ENCODE measurements around the gene CAB39. TPM values are rescaled to one million over a fixed set of nuclear protein-coding genes. Genes with fewer than 3 reads are reported as not detected.
A peak's percentile ranks its signal among the peaks of the same experiment; 100 is the strongest.

Gene CAB39
- total and polyA plus RNA-seq, 12 donors = 17.3 to 99.7 (median 90.0) TPM

GRCh38 chr2:230737300-230737699 is 24.7 kb downstream of the CAB39 start:
- H3K27ac ChIP-seq = peak overlapping the region in 2 of 10 donors; percentile 1 to 5
- intact Hi-C loops (cut with DNase I) = no loop called here
- H3K27me3 ChIP-seq = no peaks in the 10 kb centered on the region
- H3K36me3 ChIP-seq = peaks cover 0 to 32% (median 0%) of the 10 kb centered on the region in 9 donors
- H3K4me1 ChIP-seq = peaks cover 5 to 77% (median 55%) of the 10 kb centered on the region in 9 donors
- no peaks in the 10 kb centered on the region for H3K9me3 ChIP-seq
- DNase-seq (no peak), ATAC-seq (no peak)
- H3K4me3 ChIP-seq = no peak overlapping the region
- no peak for TF ChIP-seq CTCF (IDR thresholded peaks at IDR 0.05)
- 84 to 88% methylated on average over 5 of the region's 5 CpGs for WGBS, 2 donors

GRCh38 chr2:230737791-230738226 is 25.2 kb downstream of the CAB39 start:
- ATAC-seq (peak in 4 of 8 donors; percentile 16 to 43 (median 22)), DNase-seq (no peak)
- intact Hi-C loops (cut with DNase I) = no loop called here
- Histone ChIP-seq H3K36me3 (peaks cover 0 to 34% (median 0%) of the 10 kb centered on the region in 9 donors), H3K27me3 (no peaks in the 10 kb centered on the region), H3K27ac (peak overlapping the region in 4 of 10 donors; percentile 5 to 24 (median 17)), H3K4me3 (no peak overlapping the region), H3K4me1 (peaks cover 5 to 72% (median 50%) of the 10 kb centered on the region in 9 donors), H3K9me3 (no peaks in the 10 kb centered on the region)
- no peak for TF ChIP-seq CTCF (IDR thresholded peaks at IDR 0.05)
- 73 to 80% methylated on average over 6 of the region's 6 CpGs for WGBS, 2 donors

GRCh38 chr2:230738391-230738811 is 25.8 kb downstream of the CAB39 start:
- intact Hi-C loops (cut with DNase I) = no loop called here
- ATAC-seq = peak in 3 of 8 donors; percentile 33 to 68 (median 41)
- no peaks in the 10 kb centered on the region for H3K27me3 ChIP-seq
- peaks cover 0 to 34% (median 0%) of the 10 kb centered on the region in 9 donors for H3K36me3 ChIP-seq
- no peak overlapping the region for H3K4me3 ChIP-seq
- WGBS, 2 donors = 22 to 28% methylated on average over 1 of the region's 1 CpG
- DNase-seq = no peak
- no peaks in the 10 kb centered on the region for H3K9me3 ChIP-seq
- peaks cover 5 to 66% (median 46%) of the 10 kb centered on the region in 9 donors for H3K4me1 ChIP-seq
- TF ChIP-seq CTCF (IDR thresholded peaks at IDR 0.05) = no peak
- H3K27ac ChIP-seq = peak overlapping the region in 4 of 10 donors; percentile 5 to 24 (median 17)

GRCh38 chr2:230738924-230739323 is 26.3 kb downstream of the CAB39 start:
- 87 to 89% methylated on average over 2 of the region's 2 CpGs for WGBS, 2 donors

More at GRCh38 chr2:230738924-230739323, 26.3 kb downstream of the CAB39 start:
- Histone ChIP-seq H3K4me1 (peaks cover 5 to 62% (median 42%) of the 10 kb centered on the region in 9 donors), H3K4me3 (no peak overlapping the region), H3K27me3 (no peaks in the 10 kb centered on the region), H3K27ac (peak overlapping the region in 4 of 10 donors; percentile 5 to 24 (median 17)), H3K36me3 (peaks cover 0 to 36% (median 0%) of the 10 kb centered on the region in 9 donors), H3K9me3 (no peaks in the 10 kb centered on the region)
- intact Hi-C loops (cut with DNase I) = no loop called here
- DNase-seq (no peak), ATAC-seq (no peak)
- TF ChIP-seq CTCF (IDR thresholded peaks at IDR 0.05) = no peak
